Testis (tissue), 2 donors: ENCODE results near the gene SDCBP2.

ENCODE experiments used
- CTCF ChIP-seq, 3 experiments: fragments of 450-650 bp in 2 of 3; fragments of 200-600 bp in 1 of 3; sonication (generic) in 1 of 3; IDR thresholded peaks; one replicate each; pipeline ENCODE4 v1.5.1; 2016 to 2019; ENCODE audit warnings: antibody characterized with exemption in 3 of 3, mild to moderate bottlenecking in 2 of 3, moderate library complexity in 1 of 3
- POLR2A ChIP-seq: fragments of 450-650 bp; IDR thresholded peaks from one replicate; pipeline ENCODE4 v1.6.1; 2017; ENCODE audit warnings: antibody characterized with exemption, mild to moderate bottlenecking, moderate library complexity

- TF ChIP-seq CTCF (IDR thresholded peaks at IDR 0.05): no peak
- TF ChIP-seq POLR2A: no peak
These were observed 26.0 kb downstream of the SDCBP2 start for GRCh38 chr20:1302685-1303541.
